PC-3 (cell line): Measurements from ENCODE around the gene GNAT2. TPM values are rescaled to one million over a fixed set of nuclear protein-coding genes. Genes with fewer than 3 reads are reported as not detected.
A peak's percentile ranks its signal among the peaks of the same experiment; 100 is the strongest.

Experiments used
- ATAC-seq: fragments of 200-7000 bp; cut with Tn5 transposase; 2 replicates; pipeline ENCODE4 v1.9.1; 2020; ENCODE audit warnings: mild to moderate bottlenecking, moderate library complexity
- BruUV-seq: library from RNA; stranded (reverse); fragments of 400-500 nt; replicated peaks from 2 replicates; lab custom pipeline; 2021; lab: Mats Ljungman, UMichigan
- CTCF ChIA-PET: fragments of 300-600 bp; sonication (Branson Sonifier 250); formaldehyde crosslinking; loops from one replicate; lab custom pipeline; 2022; ENCODE audit warnings: antibody characterized with exemption; lab: Charles Lee
- POLR2A ChIA-PET: fragments of 300-600 bp; sonication (Branson Sonifier 250); formaldehyde crosslinking; loops from one replicate; lab custom pipeline; 2022; ENCODE audit warnings: antibody characterized with exemption; ENCODE audit not compliant: unreplicated experiment; lab: Charles Lee
- DNase-seq: peaks from one replicate; pipeline ENCODE4 v3.0.0-alpha.2; 2015
- H2AFZ ChIP-seq: fragments of 300-600 bp; sonication (generic); 2 replicates; pipeline ENCODE4 v1.6.0; 2016; ENCODE audit warnings: antibody characterized with exemption, low read length
- H3F3A ChIP-seq: fragments of 300-600 bp; sonication (generic); one replicate; pipeline ENCODE4 v1.6.0; 2017; ENCODE audit warnings: antibody characterized with exemption, low read length, control low read depth, mild to moderate bottlenecking; ENCODE audit not compliant: unreplicated experiment
- H3K27ac ChIP-seq: fragments of 300-600 bp; sonication (generic); 2 replicates; pipeline ENCODE4 v1.5.1; 2016; ENCODE audit warnings: mild to moderate bottlenecking, low read length
- H3K27me3 ChIP-seq: fragments of 300-600 bp; sonication (generic); 2 replicates; pipeline ENCODE4 v1.6.1; 2016; ENCODE audit warnings: low read length, mixed read lengths
- H3K36me3 ChIP-seq: fragments of 300-600 bp; sonication (generic); 2 replicates; pipeline ENCODE4 v1.6.1; 2016; ENCODE audit warnings: low read depth, mixed run types, low read length, mixed read lengths
- H3K4me1 ChIP-seq: fragments of 300-600 bp; sonication (generic); 2 replicates; pipeline ENCODE4 v1.5.1; 2016; ENCODE audit warnings: low read length; ENCODE audit not compliant: insufficient read depth
- H3K4me2 ChIP-seq: fragments of 300-600 bp; sonication (generic); 2 replicates; pipeline ENCODE4 v1.6.0; 2016; ENCODE audit warnings: low read length
- H3K4me3 ChIP-seq: fragments of 300-600 bp; sonication (generic); 2 replicates; pipeline ENCODE4 v1.5.1; 2016; ENCODE audit warnings: mild to moderate bottlenecking, low read length, mixed read lengths
- H3K79me2 ChIP-seq: fragments of 300-600 bp; sonication (generic); 2 replicates; pipeline ENCODE4 v1.6.1; 2017; ENCODE audit warnings: low read length, mixed read lengths
- H3K9ac ChIP-seq: fragments of 300-600 bp; sonication (generic); 2 replicates; pipeline ENCODE4 v1.6.0; 2016; ENCODE audit warnings: mild to moderate bottlenecking, low read length
- H3K9me2 ChIP-seq: fragments of 300-600 bp; sonication (generic); replicated peaks from 2 replicates; pipeline ENCODE4 v1.6.1; 2016; ENCODE audit warnings: mixed run types, low read length, mixed read lengths
- H3K9me3 ChIP-seq: fragments of 300-600 bp; sonication (generic); 2 replicates; pipeline ENCODE4 v1.6.1; 2016; ENCODE audit warnings: low read length, mixed read lengths
- H4K20me1 ChIP-seq: fragments of 300-600 bp; sonication (generic); 2 replicates; pipeline ENCODE4 v1.6.1; 2016; ENCODE audit warnings: low read length, mixed read lengths
- CTCF ChIP-seq: fragments of 300-600 bp; sonication (generic); conservative IDR thresholded peaks from 2 replicates; pipeline ENCODE4 v1.5.1; 2017; ENCODE audit warnings: antibody characterized with exemption, low read depth, mild to moderate bottlenecking, low read length
- EZH2 ChIP-seq: fragments of 300-600 bp; sonication (generic); IDR thresholded peaks from one replicate; pipeline ENCODE4 v1.6.1; 2017; ENCODE audit warnings: antibody characterized with exemption, mild to moderate bottlenecking, low read length; ENCODE audit not compliant: unreplicated experiment
- EZH2phosphoT487 ChIP-seq: fragments of 300-600 bp; sonication (generic); IDR thresholded peaks from 2 replicates; pipeline ENCODE4 v1.6.1; 2018; ENCODE audit warnings: mild to moderate bottlenecking, antibody characterized with exemption, low read length, borderline replicate concordance
- intact Hi-C: fragments of 100-400 bp; cut with micrococcal nuclease; formaldehyde crosslinking; loops from 2 replicates; pipeline ENCODE4 v1.9.0; 2023
- total RNA-seq: library from RNA; depleted of rRNA; stranded (reverse); fragments of >200 nt; gene quantifications from 2 replicates; pipeline ENCODE4 v1.2.3, GENCODE V29; 2014

Gene GNAT2
- total RNA-seq, 1 experiment from 2014 or later = 0.69 TPM

GRCh38 chr1:109632671-109633346, 13.4 kb upstream of the GNAT2 start:
- Histone ChIP-seq H3K36me3 (peaks cover 28% of the 10 kb centered on the region), H3K27ac (no peak overlapping the region), H3K27me3 (no peaks in the 10 kb centered on the region), H3K4me2 (no peak overlapping the region), H4K20me1 (no peaks in the 10 kb centered on the region), H3F3A (no peaks in the 10 kb centered on the region), H3K9ac (no peak overlapping the region), H2AFZ (no peak overlapping the region), H3K9me3 (no peaks in the 10 kb centered on the region), H3K4me3 (no peak overlapping the region), H3K79me2 (no peaks in the 10 kb centered on the region), H3K9me2 (no peaks in the 10 kb centered on the region), H3K4me1 (no peaks in the 10 kb centered on the region)
- ChIA-PET POLR2A (no interaction called here), CTCF (no interaction called here)
- DNase-seq (no peak), ATAC-seq (no peak)
- intact Hi-C loops = no loop called here
- no TSS peak for BruUV-seq
- no peak for TF ChIP-seq CTCF
- no peak for TF ChIP-seq EZH2
- TF ChIP-seq EZH2phosphoT487 = no peak

GRCh38 chr1:109631513-109632505, 12.4 kb upstream of the GNAT2 start:
- Histone ChIP-seq H3K27ac (no peak overlapping the region), H3K79me2 (no peaks in the 10 kb centered on the region), H3K36me3 (peaks cover 32% of the 10 kb centered on the region), H3K4me3 (no peak overlapping the region), H3F3A (no peaks in the 10 kb centered on the region), H3K9me3 (no peaks in the 10 kb centered on the region), H3K27me3 (no peaks in the 10 kb centered on the region), H2AFZ (no peak overlapping the region), H3K9ac (no peak overlapping the region), H3K4me1 (no peaks in the 10 kb centered on the region), H3K9me2 (no peaks in the 10 kb centered on the region), H3K4me2 (no peak overlapping the region), H4K20me1 (no peaks in the 10 kb centered on the region)
- ATAC-seq (no peak), DNase-seq (no peak)
- TSS peak; percentile 5 for BruUV-seq
- CTCF ChIA-PET = interaction anchor here (0.5 kb wide), 1 partner anchor 85 kb away, joined by 5 read pairs; no protein-coding TSS in a partner anchor
- POLR2A ChIA-PET = no interaction called here
- TF ChIP-seq CTCF (no peak), EZH2phosphoT487 (no peak), EZH2 (no peak)
- intact Hi-C loops = no loop called here
